ENCODE data around the gene ILKAP. TPM values are rescaled to one million over a fixed set of nuclear protein-coding genes. Genes with fewer than 3 reads are reported as not detected.

The ILKAP gene
- total RNA-seq, 6 experiments from 2014 or later: 27.3 to 34.3 (median 28.6) TPM

DNA sequence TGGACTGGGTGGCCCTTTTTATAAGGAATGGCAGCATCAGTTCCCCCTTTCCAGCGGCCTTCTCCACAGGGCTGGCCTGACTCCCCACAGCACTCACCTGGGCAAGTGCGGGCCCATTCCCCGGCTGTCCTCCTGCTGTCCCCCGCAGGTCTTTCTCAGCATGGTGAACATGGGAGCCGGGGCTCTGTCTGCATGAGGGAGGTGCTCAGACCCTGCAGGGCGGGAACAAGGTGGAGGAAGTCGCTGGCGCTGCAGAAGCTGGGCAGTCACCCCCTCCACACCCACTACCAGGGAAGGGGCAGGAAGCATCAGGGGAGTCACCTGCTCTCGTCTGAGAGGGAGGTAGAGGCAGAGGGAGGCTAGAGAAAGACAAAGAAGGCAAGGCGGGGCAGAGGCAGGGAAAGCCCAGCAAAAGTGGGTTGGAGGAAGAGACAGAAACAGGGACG is 24.1 kb upstream of the ILKAP start:
- Mint-ChIP-seq H3K4me3 (no peak overlapping the region), H3K4me1 (ENCODE audit: low read depth) (no peaks in the 10 kb centered on the region; the same call in 1 of the 2 replicates), H3K36me3 (ENCODE audit: low read depth) (peaks cover 8% of the 10 kb centered on the region), H3K27ac (no peak overlapping the region), H3K9me3 (no peaks in the 10 kb centered on the region), H3K27me3 (ENCODE audit: insufficient read depth) (peaks cover 59% of the 10 kb centered on the region)
- TF ChIP-seq, protein P1, sequence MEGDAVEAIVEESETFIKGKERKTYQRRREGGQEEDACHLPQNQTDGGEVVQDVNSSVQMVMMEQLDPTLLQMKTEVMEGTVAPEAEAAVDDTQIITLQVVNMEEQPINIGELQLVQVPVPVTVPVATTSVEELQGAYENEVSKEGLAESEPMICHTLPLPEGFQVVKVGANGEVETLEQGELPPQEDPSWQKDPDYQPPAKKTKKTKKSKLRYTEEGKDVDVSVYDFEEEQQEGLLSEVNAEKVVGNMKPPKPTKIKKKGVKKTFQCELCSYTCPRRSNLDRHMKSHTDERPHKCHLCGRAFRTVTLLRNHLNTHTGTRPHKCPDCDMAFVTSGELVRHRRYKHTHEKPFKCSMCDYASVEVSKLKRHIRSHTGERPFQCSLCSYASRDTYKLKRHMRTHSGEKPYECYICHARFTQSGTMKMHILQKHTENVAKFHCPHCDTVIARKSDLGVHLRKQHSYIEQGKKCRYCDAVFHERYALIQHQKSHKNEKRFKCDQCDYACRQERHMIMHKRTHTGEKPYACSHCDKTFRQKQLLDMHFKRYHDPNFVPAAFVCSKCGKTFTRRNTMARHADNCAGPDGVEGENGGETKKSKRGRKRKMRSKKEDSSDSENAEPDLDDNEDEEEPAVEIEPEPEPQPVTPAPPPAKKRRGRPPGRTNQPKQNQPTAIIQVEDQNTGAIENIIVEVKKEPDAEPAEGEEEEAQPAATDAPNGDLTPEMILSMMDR (IDR thresholded peaks at IDR 0.05): no peak
- DNase-seq: no peak

GRCh38 chr2:238226698-238227586 is 23.4 kb upstream of the ILKAP start:
- Mint-ChIP-seq H3K4me3 (no peak overlapping the region), H3K27me3 (ENCODE audit: insufficient read depth) (peaks cover 57% of the 10 kb centered on the region), H3K36me3 (ENCODE audit: low read depth) (peaks cover 3% of the 10 kb centered on the region), H3K4me1 (ENCODE audit: low read depth) (no peaks in the 10 kb centered on the region; the same call in 1 of the 2 replicates), H3K9me3 (no peaks in the 10 kb centered on the region), H3K27ac (no peak overlapping the region)
- DNase-seq: no peak
- TF ChIP-seq, protein P1 (IDR thresholded peaks at IDR 0.05): no peak

- no peak for DNase-seq
- H3K4me1 Mint-ChIP-seq (ENCODE audit: low read depth): no peaks in the 10 kb centered on the region; the same call in 1 of the 2 replicates
- H3K36me3 Mint-ChIP-seq (ENCODE audit: low read depth): no peaks in the 10 kb centered on the region
- no peak overlapping the region for H3K27ac Mint-ChIP-seq
- peaks cover 51% of the 10 kb centered on the region for H3K27me3 Mint-ChIP-seq (ENCODE audit: insufficient read depth)
- TF ChIP-seq, protein P1 (IDR thresholded peaks at IDR 0.05): no peak
- no peaks in the 10 kb centered on the region for H3K9me3 Mint-ChIP-seq
- H3K4me3 Mint-ChIP-seq: no peak overlapping the region
These were observed 22.6 kb upstream of the ILKAP start for GRCh38 chr2:238225911-238226697.

GRCh38 chr2:238225121-238225520 is 21.6 kb upstream of the ILKAP start:
- TF ChIP-seq, protein P1 (IDR thresholded peaks at IDR 0.05): no peak
- no peaks in the 10 kb centered on the region for H3K9me3 Mint-ChIP-seq
- no peak overlapping the region for H3K4me3 Mint-ChIP-seq
- no peaks in the 10 kb centered on the region for H3K36me3 Mint-ChIP-seq (ENCODE audit: low read depth)
- peaks cover 45% of the 10 kb centered on the region for H3K27me3 Mint-ChIP-seq (ENCODE audit: insufficient read depth)
- no peaks in the 10 kb centered on the region; the same call in 1 of the 2 replicates for H3K4me1 Mint-ChIP-seq (ENCODE audit: low read depth)
- no peak overlapping the region for H3K27ac Mint-ChIP-seq
- no peak for DNase-seq

DNA sequence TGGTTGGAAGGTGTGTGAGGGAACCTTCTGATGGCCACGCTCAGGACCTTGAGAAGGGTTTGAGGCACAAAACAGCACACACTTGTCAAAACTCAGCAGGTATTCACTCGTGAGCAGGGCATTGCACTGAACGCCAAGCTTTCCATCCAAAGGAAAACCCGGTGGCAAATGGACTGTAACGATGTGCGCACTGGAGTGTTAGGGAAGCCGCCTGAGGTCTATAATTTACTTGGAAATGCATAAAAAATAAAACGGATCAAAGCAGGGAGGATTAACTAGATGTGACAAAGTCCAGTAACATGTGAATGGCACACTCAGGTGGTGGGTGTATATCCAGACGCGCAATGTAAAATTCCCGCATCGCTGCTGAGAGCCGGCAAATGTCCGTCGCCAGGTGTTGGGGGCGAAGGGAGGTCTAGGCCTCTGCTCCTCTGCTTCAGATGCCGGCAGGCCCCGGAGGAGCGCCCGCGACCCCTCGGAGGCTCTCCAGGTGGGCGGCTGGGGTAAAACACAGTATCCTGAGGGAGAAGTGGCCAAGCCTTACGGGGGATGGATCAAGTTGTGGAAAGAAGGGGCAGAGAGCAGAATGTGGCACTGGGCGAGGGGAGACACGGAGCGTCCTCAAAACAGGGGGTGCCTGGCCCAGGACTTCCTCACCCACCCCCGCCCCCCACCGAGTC is 21.0 kb upstream of the ILKAP start:
- H3K27me3 Mint-ChIP-seq (ENCODE audit: insufficient read depth): peaks cover 42% of the 10 kb centered on the region
- no peaks in the 10 kb centered on the region for H3K9me3 Mint-ChIP-seq
- no peaks in the 10 kb centered on the region; the same call in 1 of the 2 replicates for H3K4me1 Mint-ChIP-seq (ENCODE audit: low read depth)
- H3K36me3 Mint-ChIP-seq (ENCODE audit: low read depth): no peaks in the 10 kb centered on the region
- H3K4me3 Mint-ChIP-seq: no peak overlapping the region
- no peak for DNase-seq
- TF ChIP-seq, protein P1 (IDR thresholded peaks at IDR 0.05): no peak
- no peak overlapping the region for H3K27ac Mint-ChIP-seq

Data from HFFc6 (cell line).